ENCODE results near the gene KCNB1. TPM values are rescaled to one million over a fixed set of nuclear protein-coding genes. Genes with fewer than 3 reads are reported as not detected.
A peak's percentile ranks its signal among the peaks of the same experiment; 100 is the strongest.

KCNB1 gene
- total and polyA plus RNA-seq, 2 experiments from 2014 or later = 0.06 to 0.10 TPM

GRCh38 chr20:49352751-49353150 is 129.7 kb downstream of the KCNB1 start:
- no peaks in the 10 kb centered on the region for H3K9me3 ChIP-seq (ENCODE audit: low read depth)
- no peak overlapping the region for H3K27ac ChIP-seq
- H3K36me3 ChIP-seq = no peaks in the 10 kb centered on the region
- H3K27me3 ChIP-seq = no peaks in the 10 kb centered on the region
- no peaks in the 10 kb centered on the region for H3K4me1 ChIP-seq (ENCODE audit: low read depth)
- TF ChIP-seq CTCF (IDR thresholded peaks at IDR 0.05; ENCODE audit: low read depth, low read length) = no peak
- no peak overlapping the region for H3K4me3 ChIP-seq
- no peak for DNase-seq (ENCODE audit: low read depth in 1 of 2, low spot score in 1 of 2)

- no peak overlapping the region for H3K4me3 ChIP-seq
Observed at GRCh38 chr20:49351775-49352174, 130.7 kb downstream of the KCNB1 start.

GRCh38 chr20:49349694-49350252 is 132.7 kb downstream of the KCNB1 start:
- DNase-seq (ENCODE audit: low read depth in 1 of 2, low spot score in 1 of 2) = peak in 1 of 2 donors; percentile 33
- Histone ChIP-seq H3K4me1 (ENCODE audit: low read depth) (no peaks in the 10 kb centered on the region), H3K36me3 (no peaks in the 10 kb centered on the region), H3K27ac (no peak overlapping the region), H3K4me3 (no peak overlapping the region), H3K27me3 (no peaks in the 10 kb centered on the region), H3K9me3 (ENCODE audit: low read depth) (no peaks in the 10 kb centered on the region)
- TF ChIP-seq CTCF (IDR thresholded peaks at IDR 0.05; ENCODE audit: low read depth, low read length) = no peak

More at GRCh38 chr20:49351775-49352174, 130.7 kb downstream of the KCNB1 start:
- Histone ChIP-seq H3K4me1 (ENCODE audit: low read depth) (no peaks in the 10 kb centered on the region), H3K36me3 (no peaks in the 10 kb centered on the region), H3K9me3 (ENCODE audit: low read depth) (no peaks in the 10 kb centered on the region), H3K27me3 (no peaks in the 10 kb centered on the region), H3K27ac (no peak overlapping the region)
- DNase-seq (ENCODE audit: low read depth in 1 of 2, low spot score in 1 of 2) = no peak
- no peak for TF ChIP-seq CTCF (IDR thresholded peaks at IDR 0.05; ENCODE audit: low read depth, low read length)

GRCh38 chr20:49349078-49349477 is 133.4 kb downstream of the KCNB1 start:
- Histone ChIP-seq H3K9me3 (ENCODE audit: low read depth) (no peaks in the 10 kb centered on the region), H3K4me1 (ENCODE audit: low read depth) (no peaks in the 10 kb centered on the region), H3K27me3 (no peaks in the 10 kb centered on the region), H3K36me3 (no peaks in the 10 kb centered on the region), H3K27ac (no peak overlapping the region), H3K4me3 (no peak overlapping the region)
- no peak for TF ChIP-seq CTCF (IDR thresholded peaks at IDR 0.05; ENCODE audit: low read depth, low read length)
- no peak for DNase-seq (ENCODE audit: low read depth in 1 of 2, low spot score in 1 of 2)

- no peak overlapping the region for H3K4me3 ChIP-seq
- DNase-seq (ENCODE audit: low read depth in 1 of 2, low spot score in 1 of 2) = no peak
- H3K27me3 ChIP-seq = peaks cover under 1% of the 10 kb centered on the region
- no peaks in the 10 kb centered on the region for H3K9me3 ChIP-seq (ENCODE audit: low read depth)
- TF ChIP-seq CTCF (IDR thresholded peaks at IDR 0.05; ENCODE audit: low read depth, low read length) = no peak
- H3K36me3 ChIP-seq = no peaks in the 10 kb centered on the region
- no peak overlapping the region for H3K27ac ChIP-seq
- H3K4me1 ChIP-seq (ENCODE audit: low read depth) = no peaks in the 10 kb centered on the region
Observed at GRCh38 chr20:49348563-49348962, 133.9 kb downstream of the KCNB1 start.

Data from cardiac muscle cell (in vitro differentiated cells and primary cell).